ENCODE results near the gene KRT82.
A peak's percentile ranks its signal among the peaks of the same experiment; 100 is the strongest.
"Not testable (repeated sequence)": the region's sequence is repeated elsewhere in the genome, so short reads cannot be mapped to it uniquely, and the experiment has no call there.

KRT82 gene

DNA sequence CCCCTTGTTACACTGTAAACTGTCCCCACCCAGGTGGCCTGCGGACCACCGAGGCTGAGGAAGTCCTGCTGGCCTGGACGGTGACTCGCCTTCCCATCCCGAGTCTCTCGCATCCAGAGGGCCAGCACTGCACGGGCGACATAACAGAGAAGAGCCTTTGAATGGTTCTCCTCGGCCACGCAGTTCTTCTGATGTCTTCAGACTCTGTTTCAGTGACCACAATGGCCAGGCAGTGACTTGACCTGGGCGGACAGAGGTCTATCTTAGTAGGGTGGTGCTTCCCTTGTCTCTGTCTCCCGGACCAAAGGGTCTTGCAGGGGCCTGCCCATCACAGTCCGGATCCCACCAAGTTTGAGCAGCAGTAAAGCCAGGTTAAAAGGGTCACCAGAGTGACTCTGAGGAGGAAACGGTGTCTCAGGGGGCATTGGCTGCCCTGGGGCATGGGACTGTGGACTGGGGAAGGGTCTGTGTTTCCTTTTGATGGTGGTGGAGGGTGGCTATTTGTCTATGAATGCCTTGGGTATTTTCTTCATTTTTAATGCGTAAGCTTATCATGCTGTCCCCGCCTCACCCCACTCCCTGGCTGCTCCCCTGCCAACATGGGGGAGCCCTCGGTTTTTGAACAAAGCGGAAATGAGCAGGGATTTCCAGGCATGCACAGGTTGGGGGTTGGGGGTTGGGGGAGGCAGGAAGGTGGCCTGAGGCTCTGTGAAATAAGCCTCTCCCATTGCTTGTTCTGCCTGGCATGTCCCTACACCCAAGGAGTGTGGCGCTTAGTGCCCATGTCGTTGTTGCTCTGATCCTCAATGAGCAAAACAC is 49.2 kb downstream of the KRT82 start:
- DNase-seq: no peak

DNA sequence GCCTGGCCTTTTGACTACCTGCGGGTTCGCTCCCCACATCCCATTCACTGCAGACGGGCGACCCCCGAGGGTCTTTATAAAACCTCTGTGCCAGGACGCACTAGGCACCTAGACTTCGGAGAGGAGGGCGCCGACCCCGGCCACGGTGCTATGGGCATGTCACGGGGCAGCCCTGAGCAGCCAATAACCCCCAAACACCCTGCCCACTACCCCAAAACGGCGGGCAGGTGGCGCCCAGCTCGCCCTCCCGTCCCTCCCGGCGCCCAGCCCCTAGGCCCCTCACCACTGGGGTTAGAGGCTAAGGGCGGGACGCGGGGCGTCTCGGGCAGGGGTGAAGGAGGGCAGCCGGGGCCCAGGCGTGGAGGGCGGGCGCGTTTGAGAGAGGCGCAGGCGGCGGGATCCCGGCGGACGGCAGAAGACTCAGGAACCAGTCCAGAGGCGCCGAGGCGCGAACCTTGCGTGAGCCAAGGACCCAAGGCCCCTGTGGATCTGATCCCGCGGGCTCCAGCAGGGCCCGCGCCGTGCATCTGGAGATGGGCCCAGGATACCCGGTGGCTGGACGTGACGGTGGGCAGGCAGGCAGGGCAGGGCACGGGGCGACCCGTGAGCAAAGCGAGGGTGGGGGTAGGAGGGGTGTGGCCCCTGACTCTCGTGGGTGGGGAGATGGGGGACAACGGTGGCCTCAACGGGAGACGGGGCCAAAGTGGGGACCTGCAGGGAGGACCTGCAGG is 49.9 kb downstream of the KRT82 start:
- no peak for DNase-seq

DNA sequence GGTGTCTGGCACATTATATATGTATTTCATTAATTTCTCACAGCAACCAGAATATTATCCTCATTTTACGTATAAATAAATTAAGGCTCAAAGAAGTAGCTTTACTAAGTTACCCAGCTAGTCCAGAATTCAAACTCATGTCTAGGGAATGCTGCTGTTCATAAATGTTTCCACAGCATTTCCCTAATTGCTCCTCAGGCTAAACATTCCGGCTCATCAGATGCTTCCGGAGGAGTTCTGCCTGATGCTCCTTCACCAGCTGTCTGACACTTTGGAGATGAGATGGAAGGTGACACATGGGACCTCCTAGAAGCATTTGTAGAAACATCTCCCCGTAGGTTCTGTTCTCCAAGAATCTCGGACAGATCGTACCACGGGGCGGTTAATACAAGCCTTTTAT is 51.0 kb downstream of the KRT82 start:
- DNase-seq: no peak

DNA sequence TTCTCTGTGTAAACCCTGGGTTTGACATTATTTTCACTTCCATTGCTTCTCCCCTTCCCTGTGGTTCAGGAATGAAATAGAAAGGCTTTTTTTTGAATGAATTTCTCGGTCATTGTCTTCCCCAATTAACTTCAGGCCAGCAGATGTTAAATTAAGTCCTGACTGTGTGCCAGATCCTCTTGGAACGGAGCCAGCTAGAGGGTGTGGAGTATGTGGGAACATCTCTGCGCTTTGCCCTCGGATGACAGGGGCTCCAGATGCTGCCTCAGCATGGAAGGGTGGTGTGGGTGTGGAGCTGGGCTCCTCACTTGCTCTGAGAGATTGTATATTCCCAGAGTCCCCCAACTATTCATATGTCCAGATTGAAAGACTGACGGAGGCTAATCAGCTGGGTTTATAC is 51.9 kb downstream of the KRT82 start:
- peak; percentile 63 for DNase-seq

DNA sequence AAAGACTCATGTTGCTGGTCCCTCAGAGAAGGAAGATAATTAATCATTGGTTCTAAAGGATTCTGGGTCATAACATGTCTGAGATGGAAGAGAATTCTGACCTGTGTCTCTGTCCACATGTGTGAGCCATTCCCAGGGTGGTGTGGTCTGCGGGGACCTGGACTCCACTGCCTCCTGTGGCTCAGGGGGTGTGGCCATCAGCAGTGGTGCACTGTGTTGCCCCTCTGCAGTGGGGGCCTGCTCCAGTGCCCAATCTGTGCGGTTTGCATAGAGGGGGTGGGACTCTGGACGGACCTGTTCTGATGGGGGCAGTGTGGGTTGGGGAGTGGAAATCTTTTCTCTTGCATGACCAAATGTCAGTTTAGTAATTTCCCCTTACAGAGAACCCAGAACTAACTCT is 52.4 kb downstream of the KRT82 start:
- DNase-seq: no peak

DNA sequence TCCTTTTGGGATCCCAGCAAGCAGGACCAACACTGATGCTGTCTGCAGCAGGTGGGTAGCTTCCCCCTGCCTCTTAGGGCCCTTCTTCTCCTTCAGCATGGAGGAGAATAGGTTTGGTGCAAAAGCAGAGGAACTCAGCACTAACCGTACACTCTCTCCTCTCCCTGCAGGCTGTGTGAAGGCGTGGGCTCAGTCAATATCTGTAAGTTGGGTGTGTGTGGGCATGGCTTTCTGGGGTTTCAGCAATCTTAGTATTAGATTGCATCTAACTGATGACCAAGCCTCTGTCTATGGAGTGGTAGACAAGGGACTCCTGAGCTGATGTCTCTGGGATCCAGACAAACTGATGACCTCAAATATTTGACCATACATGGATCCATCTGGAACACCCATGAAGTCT is 53.2 kb downstream of the KRT82 start:
- DNase-seq: no peak

DNA sequence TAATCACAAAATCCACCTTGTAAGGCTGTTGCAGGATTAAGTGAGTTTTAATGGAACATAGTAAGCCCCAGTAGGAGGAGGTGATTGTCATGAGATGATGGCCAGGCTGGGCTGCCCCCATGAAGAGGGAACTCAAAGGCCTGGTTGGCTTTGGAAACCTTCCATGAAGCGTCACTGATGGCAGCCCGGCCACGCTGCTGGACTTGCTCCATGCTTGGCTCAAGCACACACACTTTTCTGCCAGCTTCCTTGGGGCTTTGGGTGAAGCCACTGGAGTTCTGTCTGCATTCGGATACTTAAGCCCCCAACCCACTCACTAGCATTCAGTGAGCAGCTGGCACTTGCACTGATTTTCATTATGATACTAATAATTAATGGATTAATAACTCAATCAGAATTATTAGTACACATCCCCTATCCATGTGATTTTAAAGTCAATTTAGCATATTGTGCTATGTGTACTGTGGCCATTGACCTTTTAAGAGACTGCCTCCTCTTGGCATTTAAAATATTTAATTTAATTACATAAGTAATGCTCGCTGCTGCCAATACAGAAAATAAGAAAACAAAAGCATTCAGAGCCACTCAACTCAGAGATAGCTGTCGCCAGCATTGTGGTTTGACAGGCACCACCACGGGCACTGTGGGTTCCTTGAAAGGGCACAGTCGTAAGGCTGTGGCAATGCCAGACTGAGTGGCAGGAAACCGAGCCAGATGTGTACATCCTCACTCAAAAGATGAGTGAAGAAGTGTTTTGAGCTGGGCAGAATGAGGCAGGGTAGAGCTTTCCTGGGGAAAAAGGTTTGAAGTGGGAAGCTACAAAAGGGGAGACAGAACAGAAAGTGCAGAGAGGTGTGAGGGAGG is 54.7 kb downstream of the KRT82 start:
- no peak for DNase-seq

DNA sequence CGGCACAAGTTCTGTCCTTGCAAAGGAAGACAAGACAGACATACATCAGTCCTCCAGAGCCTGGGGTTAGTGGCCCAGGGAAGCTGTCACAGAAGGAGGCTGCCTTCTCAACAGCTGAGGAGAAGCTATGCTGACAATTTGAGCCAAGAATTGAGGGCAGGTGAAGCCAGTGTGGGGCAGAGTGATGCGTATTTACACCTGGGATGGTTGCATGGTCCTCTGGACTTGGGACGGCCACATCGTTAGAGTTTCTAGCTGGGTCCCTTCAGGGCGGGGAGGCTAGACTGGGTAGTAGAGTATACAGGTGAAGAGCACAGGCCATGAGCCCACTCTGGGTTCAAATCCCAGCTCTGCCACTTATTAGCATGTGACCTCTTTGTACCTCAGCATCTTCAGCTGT is 55.3 kb downstream of the KRT82 start:
- DNase-seq: no peak

DNA sequence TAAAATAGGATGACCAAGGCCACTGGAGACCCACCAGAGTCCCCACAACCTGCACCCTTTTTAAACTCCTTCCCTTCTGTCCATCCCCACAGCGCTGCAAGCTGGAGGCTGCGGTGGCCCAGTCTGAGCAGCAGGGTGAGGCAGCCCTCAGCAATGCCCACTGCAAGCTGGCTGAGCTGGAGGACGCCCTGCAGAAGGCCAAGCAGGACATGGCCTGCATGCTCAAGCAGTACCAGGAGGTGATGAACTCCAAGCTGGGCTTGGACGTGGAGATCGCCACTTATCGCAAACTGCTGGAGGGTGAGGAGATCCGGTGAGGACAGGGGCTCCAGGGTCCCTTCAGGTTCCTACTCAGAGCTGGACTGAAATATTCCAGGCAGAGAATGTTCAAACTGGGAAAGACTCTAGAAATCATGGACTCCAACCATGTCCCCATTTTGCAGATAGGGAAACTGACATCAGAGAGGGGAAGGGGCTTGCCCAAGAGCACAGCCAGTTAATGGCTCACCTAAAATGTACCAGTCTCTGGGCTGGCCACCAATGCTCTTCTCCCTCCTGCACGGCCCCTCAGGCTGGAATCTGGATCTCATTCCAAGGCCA is 56.0 kb downstream of the KRT82 start:
- no peak for DNase-seq

DNA sequence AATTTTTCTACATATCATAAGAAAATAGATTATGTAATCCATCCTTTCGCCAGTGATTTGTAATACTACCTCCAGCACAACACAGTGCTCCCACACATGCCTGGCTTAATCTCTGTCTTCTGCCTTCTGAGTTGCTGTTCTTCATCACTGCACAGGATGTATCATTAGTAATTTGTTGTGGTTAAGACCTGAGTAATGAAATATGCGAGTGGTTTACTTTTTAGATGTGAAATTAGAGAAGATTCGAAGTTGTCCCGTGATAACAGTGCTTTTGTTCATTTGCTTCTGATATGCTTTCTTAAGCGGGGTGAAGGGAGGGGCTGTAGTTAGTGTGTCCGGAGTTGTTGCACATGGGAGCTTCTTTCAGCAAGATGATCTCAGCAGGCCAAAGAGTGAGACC is 56.9 kb downstream of the KRT82 start:
- DNase-seq: no peak

DNA sequence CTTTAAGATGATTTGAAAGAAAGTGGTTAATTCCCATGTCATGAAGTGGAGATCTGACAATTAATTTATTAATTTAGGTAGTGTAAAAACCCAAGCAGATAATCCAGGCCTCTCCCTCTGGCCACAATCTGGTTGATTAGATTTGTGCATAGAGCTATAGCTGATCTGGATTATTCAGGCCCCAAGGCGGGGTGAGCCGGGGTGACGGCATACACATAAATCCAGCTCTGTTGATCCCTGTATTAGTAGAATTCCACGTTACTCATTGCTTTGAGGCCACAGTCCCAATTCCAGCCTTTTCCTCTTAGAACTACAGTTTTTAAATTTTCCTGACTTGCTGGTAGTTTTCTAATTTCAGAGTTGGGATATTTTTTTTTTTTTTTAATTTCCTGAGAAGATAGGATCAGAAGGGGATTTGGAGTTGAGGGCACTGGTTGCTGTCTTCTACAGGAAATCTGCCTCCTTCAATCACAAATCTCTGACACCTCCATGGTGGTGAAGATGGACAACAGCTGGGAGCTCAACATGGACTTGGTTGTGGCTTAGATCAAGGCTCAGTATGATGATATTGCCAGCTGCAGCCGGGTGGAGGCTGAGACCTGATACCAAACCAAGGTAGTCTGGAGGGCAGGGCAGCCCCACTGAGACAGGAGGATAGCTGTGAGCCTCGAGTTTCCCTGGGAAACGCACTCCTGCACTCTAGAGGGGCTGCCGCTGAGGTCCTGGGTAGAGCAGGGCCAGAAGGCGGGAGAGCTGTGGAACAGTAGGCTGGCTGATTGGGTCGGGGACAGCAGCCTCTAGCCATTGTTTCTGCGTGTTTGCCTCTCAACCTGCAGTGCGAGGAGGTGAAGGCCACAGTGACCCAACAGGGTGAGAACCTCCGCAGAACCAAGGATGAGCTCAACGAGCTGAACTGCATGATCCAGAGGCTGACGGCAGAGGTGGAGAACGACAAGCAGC is 58.3 kb downstream of the KRT82 start:
- no peak for DNase-seq

DNA sequence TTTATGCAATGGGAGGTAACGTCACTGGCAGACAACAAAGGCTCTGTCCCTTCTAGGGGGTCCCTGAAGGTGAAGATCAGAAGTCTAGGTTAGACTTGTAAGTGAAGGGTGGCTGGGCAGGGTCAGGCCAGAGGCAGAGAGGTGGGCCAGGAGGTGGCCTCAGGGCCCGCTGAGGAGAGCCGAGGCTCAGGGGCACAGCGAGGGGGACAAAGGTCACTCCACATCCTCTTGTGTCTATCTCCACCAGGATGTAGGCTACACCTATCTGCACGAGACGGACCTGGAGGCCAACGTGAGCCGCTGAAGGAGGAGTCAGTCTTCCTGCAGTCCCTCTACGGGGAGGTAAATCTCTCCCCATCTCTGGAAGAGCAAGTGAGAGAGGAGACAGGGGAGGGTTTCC is 59.1 kb downstream of the KRT82 start:
- no peak for DNase-seq

DNA sequence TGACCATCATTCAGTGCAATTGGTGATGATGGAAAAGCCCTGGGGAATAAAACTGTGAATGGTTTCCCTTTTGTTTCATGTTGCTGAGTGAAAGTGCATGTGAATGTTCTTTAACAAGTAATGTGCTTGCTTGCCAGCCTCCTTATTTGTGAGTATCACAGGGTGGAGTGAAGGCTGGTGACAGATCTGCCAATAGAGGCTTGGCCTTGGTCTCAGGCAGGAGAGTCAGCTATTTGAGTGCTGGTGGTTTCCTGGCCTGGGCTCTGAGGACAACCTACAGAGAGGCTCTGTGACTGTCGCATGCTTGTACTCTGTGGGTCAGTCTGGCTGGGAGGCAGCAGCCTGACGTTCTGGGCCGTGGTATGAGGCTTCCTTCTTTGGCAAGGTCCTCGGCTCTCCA is 59.5 kb downstream of the KRT82 start:
- DNase-seq: no peak

DNA sequence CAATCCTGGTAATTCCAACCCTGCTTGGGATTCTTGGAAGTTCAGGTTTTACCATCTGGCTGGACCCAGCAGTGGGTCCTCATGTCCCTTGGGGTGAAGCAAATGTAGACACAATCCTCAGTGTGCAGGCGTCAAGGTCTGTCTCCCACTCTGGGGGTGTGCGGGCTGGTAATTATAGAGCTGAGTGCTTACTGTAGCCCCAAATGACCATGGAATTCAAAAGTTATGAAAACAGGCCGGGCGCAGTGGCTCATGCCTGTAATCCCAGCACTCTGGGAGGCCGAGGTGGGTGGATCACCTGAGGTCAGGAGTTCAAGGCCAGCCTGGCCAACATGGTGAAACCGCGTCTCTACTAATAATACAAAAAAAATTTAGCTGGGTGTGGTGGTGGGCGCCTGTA is 61.1 kb downstream of the KRT82 start:
- DNase-seq: not testable (repeated sequence)

DNA sequence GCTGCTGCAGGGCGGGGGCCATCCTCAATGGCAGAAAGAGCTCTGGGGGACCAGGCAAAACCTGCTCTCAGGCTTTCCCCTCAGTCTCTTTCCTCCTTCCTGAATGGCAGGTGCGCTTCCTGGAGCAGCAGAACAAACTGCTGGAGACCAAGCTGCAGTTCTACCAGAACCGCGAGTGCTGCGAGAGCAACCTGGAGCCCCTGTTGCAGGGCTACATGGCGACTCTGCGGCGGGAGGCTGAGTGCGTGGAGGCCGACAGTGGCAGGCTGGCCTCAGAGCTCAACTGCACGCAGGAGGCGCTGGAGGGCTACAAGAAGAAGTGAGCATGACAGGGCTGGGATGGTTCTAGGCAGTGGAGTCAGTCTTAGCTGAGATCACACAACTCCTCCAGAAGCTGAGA is 62.0 kb downstream of the KRT82 start:
- no peak for DNase-seq

Measured in COR-L47 (cell line).